Measurements from ENCODE around the gene DCDC2B. TPM values are rescaled to one million over a fixed set of nuclear protein-coding genes. Genes with fewer than 3 reads are reported as not detected.

DCDC2B gene
- total and polyA plus RNA-seq, 9 of the 15 experiments (the other 6 are each of a cell fraction or from before 2014, with no cell fraction given) = not detected

- TF ChIP-seq JUN (IDR thresholded peaks at IDR 0.05; ENCODE audit: borderline replicate concordance, low read depth, low read length) (no peak), JUN (CRISPR knock-in tag; IDR thresholded peaks at IDR 0.05; ENCODE audit: borderline replicate concordance) (no peak), UBTF (IDR thresholded peaks at IDR 0.05; ENCODE audit: borderline replicate concordance in 1 of 2, low read depth in 2 of 2, low read length in 2 of 2) (no peak), ZNF347 (CRISPR knock-in tag; IDR thresholded peaks at IDR 0.05; ENCODE audit: low read depth) (peak; percentile 74; the same call in 1 of the 2 replicates), TAF1 (IDR thresholded peaks at IDR 0.05; ENCODE audit: control insufficient read depth, extremely low read depth, insufficient read depth, low read length, severe bottlenecking) (no peak), KAT7 (CRISPR knock-in tag; IDR thresholded peaks at IDR 0.05; ENCODE audit: borderline replicate concordance) (no peak), DMBX1 (CRISPR knock-in tag; IDR thresholded peaks at IDR 0.05; ENCODE audit: borderline replicate concordance) (0 out of 2 replicates have a peak, but pooled peaks have one; percentile 90), EP300 (IDR thresholded peaks at IDR 0.05; ENCODE audit: low read length) (no peak), LCOR (CRISPR knock-in tag; IDR thresholded peaks at IDR 0.05) (no peak), TCF7L2 (IDR thresholded peaks at IDR 0.05; ENCODE audit: low read depth, low read length) (no peak), CREBBP (IDR thresholded peaks at IDR 0.05; ENCODE audit: low read depth, low read length) (no peak), BRD9 (IDR thresholded peaks at IDR 0.05; ENCODE audit: low read depth, partially characterized antibody) (no peak), YBX1 (IDR thresholded peaks at IDR 0.05) (no peak), KLF6 (CRISPR knock-in tag; IDR thresholded peaks at IDR 0.05; ENCODE audit: borderline replicate concordance) (no peak), PHTF2 (CRISPR knock-in tag; IDR thresholded peaks at IDR 0.05) (no peak), YY1 (IDR thresholded peaks at IDR 0.05; ENCODE audit: borderline replicate concordance in 1 of 3, control insufficient read depth in 1 of 3, extremely low read depth in 1 of 3, insufficient read depth in 3 of 3, insufficient read length in 1 of 3, insufficient replicate concordance in 2 of 3, low read depth in 1 of 3, low read length in 2 of 3) (no peak), SIN3B (IDR thresholded peaks at IDR 0.05; ENCODE audit: low read depth) (no peak), IFI16 (CRISPR knock-in tag; IDR thresholded peaks at IDR 0.05) (peak; percentile 51; the same call in 1 of the 2 replicates), PTBP1 (IDR thresholded peaks at IDR 0.05; ENCODE audit: low read depth, low read length) (no peak), SRSF1 (IDR thresholded peaks at IDR 0.05; ENCODE audit: low read depth, low read length) (no peak), ARID2 (IDR thresholded peaks at IDR 0.05) (no peak)
- TF ChIP-seq, protein P1, sequence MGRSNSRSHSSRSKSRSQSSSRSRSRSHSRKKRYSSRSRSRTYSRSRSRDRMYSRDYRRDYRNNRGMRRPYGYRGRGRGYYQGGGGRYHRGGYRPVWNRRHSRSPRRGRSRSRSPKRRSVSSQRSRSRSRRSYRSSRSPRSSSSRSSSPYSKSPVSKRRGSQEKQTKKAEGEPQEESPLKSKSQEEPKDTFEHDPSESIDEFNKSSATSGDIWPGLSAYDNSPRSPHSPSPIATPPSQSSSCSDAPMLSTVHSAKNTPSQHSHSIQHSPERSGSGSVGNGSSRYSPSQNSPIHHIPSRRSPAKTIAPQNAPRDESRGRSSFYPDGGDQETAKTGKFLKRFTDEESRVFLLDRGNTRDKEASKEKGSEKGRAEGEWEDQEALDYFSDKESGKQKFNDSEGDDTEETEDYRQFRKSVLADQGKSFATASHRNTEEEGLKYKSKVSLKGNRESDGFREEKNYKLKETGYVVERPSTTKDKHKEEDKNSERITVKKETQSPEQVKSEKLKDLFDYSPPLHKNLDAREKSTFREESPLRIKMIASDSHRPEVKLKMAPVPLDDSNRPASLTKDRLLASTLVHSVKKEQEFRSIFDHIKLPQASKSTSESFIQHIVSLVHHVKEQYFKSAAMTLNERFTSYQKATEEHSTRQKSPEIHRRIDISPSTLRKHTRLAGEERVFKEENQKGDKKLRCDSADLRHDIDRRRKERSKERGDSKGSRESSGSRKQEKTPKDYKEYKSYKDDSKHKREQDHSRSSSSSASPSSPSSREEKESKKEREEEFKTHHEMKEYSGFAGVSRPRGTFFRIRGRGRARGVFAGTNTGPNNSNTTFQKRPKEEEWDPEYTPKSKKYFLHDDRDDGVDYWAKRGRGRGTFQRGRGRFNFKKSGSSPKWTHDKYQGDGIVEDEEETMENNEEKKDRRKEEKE (IDR thresholded peaks at IDR 0.05; ENCODE audit: borderline replicate concordance in 1 of 2, control insufficient read depth in 1 of 2, low read depth in 2 of 2, low read length in 1 of 2) = no peak
These were observed 29.8 kb upstream of the DCDC2B start (continued) for GRCh38 chr1:32179193-32179442.

Measured in K562 (cell line).